GM12873 (cell line): ENCODE data around the gene PAQR8.

Experiments
- CTCF ChIP-seq: IDR thresholded peaks from 2 replicates; pipeline ENCODE4 v1.5.1; 2012; ENCODE audit warnings: low read depth, mild to moderate bottlenecking, moderate library complexity, low read length, control low read depth; ENCODE audit not compliant: insufficient read depth; ENCODE audit errors: missing control alignments

The PAQR8 gene

GRCh38 chr6:52415333-52415732 lies 53.4 kb downstream of the PAQR8 start:
- no peak for TF ChIP-seq CTCF

- TF ChIP-seq CTCF, result no peak
These were observed 54.1 kb downstream of the PAQR8 start for GRCh38 chr6:52415917-52416628.

- TF ChIP-seq CTCF, result peak; percentile 77
These were observed 54.7 kb downstream of the PAQR8 start for GRCh38 chr6:52416629-52417151.

- TF ChIP-seq CTCF, result no peak
These were observed 55.7 kb downstream of the PAQR8 start for GRCh38 chr6:52417675-52418111.

GRCh38 chr6:52418606-52419005 lies 56.7 kb downstream of the PAQR8 start:
- no peak for TF ChIP-seq CTCF

GRCh38 chr6:52419809-52420667 lies 58.1 kb downstream of the PAQR8 start, which contains the start of gene EFHC1:
Gene EFHC1, plus strand, starts transcription at chr6:52420342. Its CDS starts 69 bp downstream, at chr6:52420411.
- no peak for TF ChIP-seq CTCF

- TF ChIP-seq CTCF, result no peak
These were observed 58.9 kb downstream of the PAQR8 start for GRCh38 chr6:52420668-52421358.
